ENCODE measurements around the gene NOTCH2. TPM values are rescaled to one million over a fixed set of nuclear protein-coding genes. Genes with fewer than 3 reads are reported as not detected.

NOTCH2 gene
- total and polyA plus RNA-seq, 10 of the 15 experiments (the other 5 are each of a cell fraction or from before 2014, with no cell fraction given), result 0.02 to 2.0 (median 0.62) TPM; not detected in 1

- DNase-seq (ENCODE audit: low read depth, low spot score) (no peak), ATAC-seq (no peak), FAIRE-seq (no peak)
- no peaks in the 10 kb centered on the region; a peak in 1 of 4 replicates for H3K27me3 ChIP-seq (replicated peaks in 1 of 2; ENCODE audit: control insufficient read depth in 2 of 2, insufficient read depth in 2 of 2, low read length in 1 of 2)
- TF ChIP-seq ZNF687 (IDR thresholded peaks at IDR 0.05), result no peak
- TF ChIP-seq SMAD1 (IDR thresholded peaks at IDR 0.05; ENCODE audit: low read depth, partially characterized antibody), result no peak
- no peak for TF ChIP-seq SIX5 (IDR thresholded peaks at IDR 0.05; ENCODE audit: low read depth, low read length, severe bottlenecking)
- TF ChIP-seq SREBF2 (IDR thresholded peaks at IDR 0.05; ENCODE audit: low read length), result no peak
- no peak for TF ChIP-seq ZNF384 (IDR thresholded peaks at IDR 0.05; ENCODE audit: borderline replicate concordance, low read depth, low read length)
- no peak for TF ChIP-seq KLF5 (IDR thresholded peaks at IDR 0.05; ENCODE audit: partially characterized antibody)
- TF ChIP-seq PKNOX1 (IDR thresholded peaks at IDR 0.05), result no peak
- no peak for TF ChIP-seq NRF1 (conservative IDR thresholded peaks at IDR 0.05; ENCODE audit: low read depth, low read length)
- no peak for TF ChIP-seq RELA (IDR thresholded peaks at IDR 0.05; ENCODE audit: borderline replicate concordance, partially characterized antibody)
- no peak for TF ChIP-seq SKIL (IDR thresholded peaks at IDR 0.05; ENCODE audit: low read depth, poor library complexity, severe bottlenecking)
- no peak for TF ChIP-seq ZNF274 (IDR thresholded peaks at IDR 0.05; ENCODE audit: insufficient read depth, insufficient read length)
- no peak for TF ChIP-seq BMI1 (IDR thresholded peaks at IDR 0.05; ENCODE audit: borderline replicate concordance)
- no peak for TF ChIP-seq POLR2AphosphoS2 (IDR thresholded peaks at IDR 0.05; ENCODE audit: low read depth, low read length)
- no peak for TF ChIP-seq ZNF622 (IDR thresholded peaks at IDR 0.05)
- TF ChIP-seq CBX5 (IDR thresholded peaks at IDR 0.05; ENCODE audit: low read depth), result no peak
- no peak for TF ChIP-seq MTA2 (IDR thresholded peaks at IDR 0.05; ENCODE audit: low read depth)
- TF ChIP-seq ATF3 (IDR thresholded peaks at IDR 0.05; ENCODE audit: borderline replicate concordance, extremely low read depth, low read depth, low read length), result no peak
- TF ChIP-seq SREBF1 (IDR thresholded peaks at IDR 0.05; ENCODE audit: low read length), result no peak
- no peak for TF ChIP-seq KDM1A (IDR thresholded peaks at IDR 0.05; ENCODE audit: borderline replicate concordance)
- no peaks in the 10 kb centered on the region for H3K79me2 ChIP-seq (ENCODE audit: control insufficient read depth, insufficient read depth, low read length)
- H3K4me1 ChIP-seq (ENCODE audit: control insufficient read depth, insufficient read depth, low read length), result no peaks in the 10 kb centered on the region
- no peak overlapping the region for H3K4me3 ChIP-seq
- H3K9me3 ChIP-seq (replicated peaks; ENCODE audit: control insufficient read depth, insufficient read depth, low read length), result no peaks in the 10 kb centered on the region
- intact Hi-C loops (cut with micrococcal nuclease; ENCODE audit: unreplicated experiment) (no loop called here), in situ Hi-C loops (cut with MboI) (no loop called here)
- ChIA-PET SMC1A (ENCODE audit: uncharacterized antibody, unreplicated experiment) (no interaction called here), POLR2A (no interaction called here), RAD21 (ENCODE audit: unreplicated experiment) (no interaction called here), CTCF (interaction anchor here (0.6 kb wide), 1 partner anchor 227 kb away, joined by 4 read pairs; no protein-coding TSS in a partner anchor)
- H3K9ac ChIP-seq (ENCODE audit: control insufficient read depth, insufficient read depth, low read length), result no peak overlapping the region
- BruUV-seq (replicated peaks), result no TSS peak
- H4K20me1 ChIP-seq (ENCODE audit: control insufficient read depth, insufficient read depth), result no peaks in the 10 kb centered on the region
- no peak overlapping the region for H3K4me2 ChIP-seq (ENCODE audit: control insufficient read depth, insufficient read depth)
- no peaks in the 10 kb centered on the region for H3K36me3 ChIP-seq (ENCODE audit: control insufficient read depth in 2 of 2, insufficient read depth in 2 of 2, low read length in 1 of 2)
- H3K27ac ChIP-seq (ENCODE audit: control insufficient read depth, insufficient read depth), result no peak overlapping the region
- no peak overlapping the region for H2AFZ ChIP-seq (ENCODE audit: control insufficient read depth, low read depth, low read length)
Observed at GRCh38 chr1:119903443-119903835, 166.0 kb downstream of the NOTCH2 start.

All from GM12878 (cell line).